Measurements from ENCODE around the gene NIPAL3.

DNA sequence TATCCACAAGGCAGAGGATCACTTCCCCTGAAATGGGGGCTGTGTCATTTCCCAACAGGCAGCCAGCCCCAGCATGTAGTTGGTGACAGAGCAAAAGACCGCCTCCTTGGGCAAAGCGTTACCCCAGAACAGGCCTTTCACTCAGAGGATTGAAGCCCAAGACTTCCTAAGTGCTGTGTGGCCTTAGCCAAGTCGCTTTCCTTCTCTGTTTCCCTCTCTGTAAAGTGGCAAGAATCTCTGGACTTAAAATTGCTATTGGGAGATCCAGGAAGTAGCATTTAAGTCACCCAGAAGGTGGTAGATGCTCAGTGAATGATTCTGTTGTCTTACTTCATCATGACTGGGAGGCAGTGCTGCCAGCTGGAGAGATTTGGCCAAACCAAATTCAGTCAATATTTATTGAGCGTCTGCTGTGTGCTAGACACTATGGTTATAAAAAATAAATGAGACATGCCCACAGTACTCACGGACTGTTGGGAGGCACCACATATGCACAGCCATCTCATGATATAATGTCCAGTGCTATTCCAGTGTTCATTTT, 35.3 kb downstream of the NIPAL3 start:
- no peak for TF ChIP-seq RAD21 (conservative IDR thresholded peaks at IDR 0.05)
- TF ChIP-seq, protein P1, sequence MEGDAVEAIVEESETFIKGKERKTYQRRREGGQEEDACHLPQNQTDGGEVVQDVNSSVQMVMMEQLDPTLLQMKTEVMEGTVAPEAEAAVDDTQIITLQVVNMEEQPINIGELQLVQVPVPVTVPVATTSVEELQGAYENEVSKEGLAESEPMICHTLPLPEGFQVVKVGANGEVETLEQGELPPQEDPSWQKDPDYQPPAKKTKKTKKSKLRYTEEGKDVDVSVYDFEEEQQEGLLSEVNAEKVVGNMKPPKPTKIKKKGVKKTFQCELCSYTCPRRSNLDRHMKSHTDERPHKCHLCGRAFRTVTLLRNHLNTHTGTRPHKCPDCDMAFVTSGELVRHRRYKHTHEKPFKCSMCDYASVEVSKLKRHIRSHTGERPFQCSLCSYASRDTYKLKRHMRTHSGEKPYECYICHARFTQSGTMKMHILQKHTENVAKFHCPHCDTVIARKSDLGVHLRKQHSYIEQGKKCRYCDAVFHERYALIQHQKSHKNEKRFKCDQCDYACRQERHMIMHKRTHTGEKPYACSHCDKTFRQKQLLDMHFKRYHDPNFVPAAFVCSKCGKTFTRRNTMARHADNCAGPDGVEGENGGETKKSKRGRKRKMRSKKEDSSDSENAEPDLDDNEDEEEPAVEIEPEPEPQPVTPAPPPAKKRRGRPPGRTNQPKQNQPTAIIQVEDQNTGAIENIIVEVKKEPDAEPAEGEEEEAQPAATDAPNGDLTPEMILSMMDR (IDR thresholded peaks at IDR 0.05; ENCODE audit: poor library complexity, severe bottlenecking): no peak
- no peak for TF ChIP-seq POLR2AphosphoS5 (IDR thresholded peaks at IDR 0.05)
- no peak for TF ChIP-seq EZH2 (IDR thresholded peaks at IDR 0.05; ENCODE audit: borderline replicate concordance, insufficient read depth, low read length, poor library complexity, severe bottlenecking)
- no peak for TF ChIP-seq SMC3 (conservative IDR thresholded peaks at IDR 0.05; ENCODE audit: poor library complexity)
- TF ChIP-seq TAF1 (IDR thresholded peaks at IDR 0.05; ENCODE audit: low read depth): no peak
- TF ChIP-seq, protein P2, sequence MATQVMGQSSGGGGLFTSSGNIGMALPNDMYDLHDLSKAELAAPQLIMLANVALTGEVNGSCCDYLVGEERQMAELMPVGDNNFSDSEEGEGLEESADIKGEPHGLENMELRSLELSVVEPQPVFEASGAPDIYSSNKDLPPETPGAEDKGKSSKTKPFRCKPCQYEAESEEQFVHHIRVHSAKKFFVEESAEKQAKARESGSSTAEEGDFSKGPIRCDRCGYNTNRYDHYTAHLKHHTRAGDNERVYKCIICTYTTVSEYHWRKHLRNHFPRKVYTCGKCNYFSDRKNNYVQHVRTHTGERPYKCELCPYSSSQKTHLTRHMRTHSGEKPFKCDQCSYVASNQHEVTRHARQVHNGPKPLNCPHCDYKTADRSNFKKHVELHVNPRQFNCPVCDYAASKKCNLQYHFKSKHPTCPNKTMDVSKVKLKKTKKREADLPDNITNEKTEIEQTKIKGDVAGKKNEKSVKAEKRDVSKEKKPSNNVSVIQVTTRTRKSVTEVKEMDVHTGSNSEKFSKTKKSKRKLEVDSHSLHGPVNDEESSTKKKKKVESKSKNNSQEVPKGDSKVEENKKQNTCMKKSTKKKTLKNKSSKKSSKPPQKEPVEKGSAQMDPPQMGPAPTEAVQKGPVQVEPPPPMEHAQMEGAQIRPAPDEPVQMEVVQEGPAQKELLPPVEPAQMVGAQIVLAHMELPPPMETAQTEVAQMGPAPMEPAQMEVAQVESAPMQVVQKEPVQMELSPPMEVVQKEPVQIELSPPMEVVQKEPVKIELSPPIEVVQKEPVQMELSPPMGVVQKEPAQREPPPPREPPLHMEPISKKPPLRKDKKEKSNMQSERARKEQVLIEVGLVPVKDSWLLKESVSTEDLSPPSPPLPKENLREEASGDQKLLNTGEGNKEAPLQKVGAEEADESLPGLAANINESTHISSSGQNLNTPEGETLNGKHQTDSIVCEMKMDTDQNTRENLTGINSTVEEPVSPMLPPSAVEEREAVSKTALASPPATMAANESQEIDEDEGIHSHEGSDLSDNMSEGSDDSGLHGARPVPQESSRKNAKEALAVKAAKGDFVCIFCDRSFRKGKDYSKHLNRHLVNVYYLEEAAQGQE (IDR thresholded peaks at IDR 0.05; ENCODE audit: borderline replicate concordance): no peak
